GM19397 (cell line): ENCODE measurements around the gene STOX1.
"Not testable (repeated sequence)": the region's sequence is repeated elsewhere in the genome, so short reads cannot be mapped to it uniquely, and the experiment has no call there.

Experiments used
- ATAC-seq: cut with Tn5 transposase; IDR thresholded peaks from one replicate; pipeline ENCODE4 v1.9.1; 2021; ENCODE audit warnings: mild to moderate bottlenecking, moderate library complexity; ENCODE audit not compliant: unreplicated experiment

STOX1 gene

GRCh38 chr10:68877482-68878110 lies 50.3 kb downstream of the STOX1 start:
- no peak for ATAC-seq

GRCh38 chr10:68878496-68878895 lies 51.2 kb downstream of the STOX1 start:
- ATAC-seq = no peak

- ATAC-seq = no peak
These were observed 52.3 kb downstream of the STOX1 start for GRCh38 chr10:68879628-68880027.

- no peak for ATAC-seq
These were observed 52.9 kb downstream of the STOX1 start for GRCh38 chr10:68880181-68880580.

GRCh38 chr10:68895041-68895440 lies 67.7 kb downstream of the STOX1 start:
- ATAC-seq = no peak

- no peak for ATAC-seq
These were observed 70.0 kb downstream of the STOX1 start for GRCh38 chr10:68897336-68897741.

- no peak for ATAC-seq
These were observed 71.9 kb downstream of the STOX1 start for GRCh38 chr10:68899186-68899745.

GRCh38 chr10:68900427-68901104 lies 73.2 kb downstream of the STOX1 start:
- ATAC-seq = peak; percentile 43

GRCh38 chr10:68901105-68901927 lies 74.0 kb downstream of the STOX1 start, which contains the start of gene DDX50:
TSS of gene DDX50 (plus strand) at chr10:68901315. CDS start at chr10:68901385, 70 bp downstream.
- ATAC-seq = peak; percentile 97

GRCh38 chr10:68902382-68902781 lies 75.1 kb downstream of the STOX1 start:
- ATAC-seq = no peak

GRCh38 chr10:68924593-68924992 lies 97.3 kb downstream of the STOX1 start:
- ATAC-seq = no peak

GRCh38 chr10:68925489-68925888 lies 98.2 kb downstream of the STOX1 start:
- ATAC-seq = no peak

- not testable (repeated sequence) for ATAC-seq
These were observed 101.8 kb downstream of the STOX1 start for GRCh38 chr10:68929157-68929556.

- not testable (repeated sequence) for ATAC-seq
These were observed 102.6 kb downstream of the STOX1 start for GRCh38 chr10:68929888-68930287.

- not testable (repeated sequence) for ATAC-seq
These were observed 105.5 kb downstream of the STOX1 start for GRCh38 chr10:68932860-68933259.

GRCh38 chr10:68934994-68935393 lies 107.7 kb downstream of the STOX1 start:
- no peak for ATAC-seq

GRCh38 chr10:68938117-68938516 lies 110.8 kb downstream of the STOX1 start:
- no peak for ATAC-seq

GRCh38 chr10:68938884-68939283 lies 111.6 kb downstream of the STOX1 start:
- ATAC-seq = no peak

- not testable (repeated sequence) for ATAC-seq
These were observed 113.6 kb downstream of the STOX1 start for GRCh38 chr10:68940917-68941316.
